Measurements from ENCODE around the gene LBHD2. TPM values are rescaled to one million over a fixed set of nuclear protein-coding genes. Genes with fewer than 3 reads are reported as not detected.
A peak's percentile ranks its signal among the peaks of the same experiment; 100 is the strongest.

LBHD2 gene
- polyA plus RNA-seq, 1 donor from 2014 or later: not detected

DNA sequence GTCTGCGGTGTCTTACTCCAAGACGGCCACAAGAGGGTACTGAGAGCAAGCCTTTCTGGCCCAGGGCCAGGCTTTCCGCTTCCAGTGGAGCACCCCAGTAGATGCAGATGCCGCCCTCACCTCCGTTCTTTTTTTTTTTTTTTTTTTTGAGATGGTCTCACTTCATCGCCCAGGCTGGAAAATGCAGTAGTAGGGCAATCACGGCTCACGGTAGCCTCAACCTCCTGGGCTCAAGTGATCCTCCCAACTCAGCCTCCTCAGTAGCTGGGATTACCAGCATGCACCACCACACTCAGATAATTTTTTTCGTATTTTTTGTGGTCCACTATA, 5.6 kb upstream of the LBHD2 start:
- H3K4me3 ChIP-seq (ENCODE audit: low read length): no peak overlapping the region
- H3K79me2 ChIP-seq (replicated peaks; ENCODE audit: insufficient read depth, low read length): no peaks in the 10 kb centered on the region
- no peaks in the 10 kb centered on the region for H3K9me3 ChIP-seq (ENCODE audit: low read length)
- no peak overlapping the region for H3K27ac ChIP-seq (ENCODE audit: low read length)
- H2AFZ ChIP-seq (ENCODE audit: low read depth, low read length): no peak overlapping the region
- H3K4me2 ChIP-seq (ENCODE audit: low read length): no peak overlapping the region
- no peaks in the 10 kb centered on the region for H3F3A ChIP-seq (ENCODE audit: insufficient read depth, low read length, poor library complexity, severe bottlenecking)
- H3K36me3 ChIP-seq (ENCODE audit: insufficient read depth, low read length): no peaks in the 10 kb centered on the region
- no peaks in the 10 kb centered on the region for H3K9me2 ChIP-seq (ENCODE audit: insufficient read depth, low read length)
- TF ChIP-seq, protein P1, sequence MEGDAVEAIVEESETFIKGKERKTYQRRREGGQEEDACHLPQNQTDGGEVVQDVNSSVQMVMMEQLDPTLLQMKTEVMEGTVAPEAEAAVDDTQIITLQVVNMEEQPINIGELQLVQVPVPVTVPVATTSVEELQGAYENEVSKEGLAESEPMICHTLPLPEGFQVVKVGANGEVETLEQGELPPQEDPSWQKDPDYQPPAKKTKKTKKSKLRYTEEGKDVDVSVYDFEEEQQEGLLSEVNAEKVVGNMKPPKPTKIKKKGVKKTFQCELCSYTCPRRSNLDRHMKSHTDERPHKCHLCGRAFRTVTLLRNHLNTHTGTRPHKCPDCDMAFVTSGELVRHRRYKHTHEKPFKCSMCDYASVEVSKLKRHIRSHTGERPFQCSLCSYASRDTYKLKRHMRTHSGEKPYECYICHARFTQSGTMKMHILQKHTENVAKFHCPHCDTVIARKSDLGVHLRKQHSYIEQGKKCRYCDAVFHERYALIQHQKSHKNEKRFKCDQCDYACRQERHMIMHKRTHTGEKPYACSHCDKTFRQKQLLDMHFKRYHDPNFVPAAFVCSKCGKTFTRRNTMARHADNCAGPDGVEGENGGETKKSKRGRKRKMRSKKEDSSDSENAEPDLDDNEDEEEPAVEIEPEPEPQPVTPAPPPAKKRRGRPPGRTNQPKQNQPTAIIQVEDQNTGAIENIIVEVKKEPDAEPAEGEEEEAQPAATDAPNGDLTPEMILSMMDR (IDR thresholded peaks at IDR 0.05; ENCODE audit: poor library complexity, severe bottlenecking): peak; percentile 78
- TF ChIP-seq EZH2 (IDR thresholded peaks at IDR 0.05; ENCODE audit: borderline replicate concordance, insufficient read depth, low read length, poor library complexity, severe bottlenecking) (no peak), RAD21 (conservative IDR thresholded peaks at IDR 0.05) (peak; percentile 84), POLR2AphosphoS5 (IDR thresholded peaks at IDR 0.05) (no peak), SMC3 (conservative IDR thresholded peaks at IDR 0.05; ENCODE audit: poor library complexity) (peak; percentile 85), MXI1 (conservative IDR thresholded peaks at IDR 0.05; ENCODE audit: poor library complexity, severe bottlenecking) (no peak), EP300 (conservative IDR thresholded peaks at IDR 0.05; ENCODE audit: poor library complexity, severe bottlenecking) (no peak)
- TF ChIP-seq, protein P2, sequence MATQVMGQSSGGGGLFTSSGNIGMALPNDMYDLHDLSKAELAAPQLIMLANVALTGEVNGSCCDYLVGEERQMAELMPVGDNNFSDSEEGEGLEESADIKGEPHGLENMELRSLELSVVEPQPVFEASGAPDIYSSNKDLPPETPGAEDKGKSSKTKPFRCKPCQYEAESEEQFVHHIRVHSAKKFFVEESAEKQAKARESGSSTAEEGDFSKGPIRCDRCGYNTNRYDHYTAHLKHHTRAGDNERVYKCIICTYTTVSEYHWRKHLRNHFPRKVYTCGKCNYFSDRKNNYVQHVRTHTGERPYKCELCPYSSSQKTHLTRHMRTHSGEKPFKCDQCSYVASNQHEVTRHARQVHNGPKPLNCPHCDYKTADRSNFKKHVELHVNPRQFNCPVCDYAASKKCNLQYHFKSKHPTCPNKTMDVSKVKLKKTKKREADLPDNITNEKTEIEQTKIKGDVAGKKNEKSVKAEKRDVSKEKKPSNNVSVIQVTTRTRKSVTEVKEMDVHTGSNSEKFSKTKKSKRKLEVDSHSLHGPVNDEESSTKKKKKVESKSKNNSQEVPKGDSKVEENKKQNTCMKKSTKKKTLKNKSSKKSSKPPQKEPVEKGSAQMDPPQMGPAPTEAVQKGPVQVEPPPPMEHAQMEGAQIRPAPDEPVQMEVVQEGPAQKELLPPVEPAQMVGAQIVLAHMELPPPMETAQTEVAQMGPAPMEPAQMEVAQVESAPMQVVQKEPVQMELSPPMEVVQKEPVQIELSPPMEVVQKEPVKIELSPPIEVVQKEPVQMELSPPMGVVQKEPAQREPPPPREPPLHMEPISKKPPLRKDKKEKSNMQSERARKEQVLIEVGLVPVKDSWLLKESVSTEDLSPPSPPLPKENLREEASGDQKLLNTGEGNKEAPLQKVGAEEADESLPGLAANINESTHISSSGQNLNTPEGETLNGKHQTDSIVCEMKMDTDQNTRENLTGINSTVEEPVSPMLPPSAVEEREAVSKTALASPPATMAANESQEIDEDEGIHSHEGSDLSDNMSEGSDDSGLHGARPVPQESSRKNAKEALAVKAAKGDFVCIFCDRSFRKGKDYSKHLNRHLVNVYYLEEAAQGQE (IDR thresholded peaks at IDR 0.05; ENCODE audit: borderline replicate concordance): no peak
- no peak overlapping the region for H3K9ac ChIP-seq (ENCODE audit: low read length)
- no peaks in the 10 kb centered on the region for H4K20me1 ChIP-seq (ENCODE audit: insufficient read depth)
- H3K27me3 ChIP-seq (ENCODE audit: insufficient read depth, low read depth, low read length): no peaks in the 10 kb centered on the region

DNA sequence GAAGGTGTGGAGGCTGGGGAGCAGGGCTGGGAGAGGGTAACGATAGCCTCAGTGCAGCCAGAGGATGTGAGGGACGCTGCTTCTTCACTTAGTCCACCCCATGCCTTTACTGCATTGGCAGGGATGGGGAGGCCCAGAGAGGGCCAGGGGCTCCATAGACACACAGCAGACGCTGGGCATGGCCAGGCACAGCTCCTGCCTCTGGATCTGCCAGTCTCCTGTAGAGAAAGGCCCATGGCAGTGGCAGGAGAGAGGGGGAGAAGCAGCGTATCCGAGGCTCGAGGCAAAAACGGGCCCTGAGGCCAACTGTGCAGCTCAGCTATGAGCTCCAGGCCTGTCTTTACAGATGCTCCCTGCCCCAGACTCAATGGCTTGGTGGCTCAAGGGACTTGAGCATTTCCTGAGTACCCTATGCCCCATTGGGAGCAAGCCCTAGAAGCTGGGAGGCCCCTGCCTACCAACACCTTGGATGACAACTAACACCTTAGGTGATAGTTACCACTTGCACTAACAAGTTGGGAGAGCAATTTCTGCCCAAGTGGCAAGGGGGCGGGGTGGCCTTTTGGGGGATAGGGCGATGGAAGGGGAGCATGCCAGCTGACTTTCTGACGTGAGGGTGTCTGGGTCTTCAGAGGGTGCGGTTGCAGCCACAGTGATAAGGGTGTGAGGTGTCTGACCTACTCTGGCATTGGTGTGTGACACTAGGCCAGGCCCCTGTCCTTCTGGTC, 5.0 kb upstream of the LBHD2 start:
- Histone ChIP-seq H3K27ac (ENCODE audit: low read length) (no peak overlapping the region), H3F3A (ENCODE audit: insufficient read depth, low read length, poor library complexity, severe bottlenecking) (no peaks in the 10 kb centered on the region), H3K9ac (ENCODE audit: low read length) (no peak overlapping the region), H3K4me3 (ENCODE audit: low read length) (no peak overlapping the region), H3K27me3 (ENCODE audit: insufficient read depth, low read depth, low read length) (peaks cover 3% of the 10 kb centered on the region), H3K9me3 (ENCODE audit: low read length) (no peaks in the 10 kb centered on the region), H3K79me2 (replicated peaks; ENCODE audit: insufficient read depth, low read length) (no peaks in the 10 kb centered on the region), H3K9me2 (ENCODE audit: insufficient read depth, low read length) (no peaks in the 10 kb centered on the region), H2AFZ (ENCODE audit: low read depth, low read length) (no peak overlapping the region), H3K4me2 (ENCODE audit: low read length) (no peak overlapping the region), H3K36me3 (ENCODE audit: insufficient read depth, low read length) (no peaks in the 10 kb centered on the region), H4K20me1 (ENCODE audit: insufficient read depth) (no peaks in the 10 kb centered on the region)
- TF ChIP-seq EZH2 (IDR thresholded peaks at IDR 0.05; ENCODE audit: borderline replicate concordance, insufficient read depth, low read length, poor library complexity, severe bottlenecking) (no peak), POLR2AphosphoS5 (IDR thresholded peaks at IDR 0.05) (no peak), RAD21 (conservative IDR thresholded peaks at IDR 0.05) (no peak), TAF1 (IDR thresholded peaks at IDR 0.05; ENCODE audit: low read depth) (no peak), MXI1 (conservative IDR thresholded peaks at IDR 0.05; ENCODE audit: poor library complexity, severe bottlenecking) (no peak)

Data from neural cell (in vitro differentiated cells).